GM19463 (cell line): ENCODE measurements around the gene SLX4IP.
"Not testable (repeated sequence)": the region's sequence is repeated elsewhere in the genome, so short reads cannot be mapped to it uniquely, and the experiment has no call there.

Source experiments
- ATAC-seq: cut with Tn5 transposase; IDR thresholded peaks from one replicate; pipeline ENCODE4 v1.9.1; 2021; ENCODE audit warnings: mild to moderate bottlenecking, moderate library complexity; ENCODE audit not compliant: unreplicated experiment

Gene SLX4IP

DNA sequence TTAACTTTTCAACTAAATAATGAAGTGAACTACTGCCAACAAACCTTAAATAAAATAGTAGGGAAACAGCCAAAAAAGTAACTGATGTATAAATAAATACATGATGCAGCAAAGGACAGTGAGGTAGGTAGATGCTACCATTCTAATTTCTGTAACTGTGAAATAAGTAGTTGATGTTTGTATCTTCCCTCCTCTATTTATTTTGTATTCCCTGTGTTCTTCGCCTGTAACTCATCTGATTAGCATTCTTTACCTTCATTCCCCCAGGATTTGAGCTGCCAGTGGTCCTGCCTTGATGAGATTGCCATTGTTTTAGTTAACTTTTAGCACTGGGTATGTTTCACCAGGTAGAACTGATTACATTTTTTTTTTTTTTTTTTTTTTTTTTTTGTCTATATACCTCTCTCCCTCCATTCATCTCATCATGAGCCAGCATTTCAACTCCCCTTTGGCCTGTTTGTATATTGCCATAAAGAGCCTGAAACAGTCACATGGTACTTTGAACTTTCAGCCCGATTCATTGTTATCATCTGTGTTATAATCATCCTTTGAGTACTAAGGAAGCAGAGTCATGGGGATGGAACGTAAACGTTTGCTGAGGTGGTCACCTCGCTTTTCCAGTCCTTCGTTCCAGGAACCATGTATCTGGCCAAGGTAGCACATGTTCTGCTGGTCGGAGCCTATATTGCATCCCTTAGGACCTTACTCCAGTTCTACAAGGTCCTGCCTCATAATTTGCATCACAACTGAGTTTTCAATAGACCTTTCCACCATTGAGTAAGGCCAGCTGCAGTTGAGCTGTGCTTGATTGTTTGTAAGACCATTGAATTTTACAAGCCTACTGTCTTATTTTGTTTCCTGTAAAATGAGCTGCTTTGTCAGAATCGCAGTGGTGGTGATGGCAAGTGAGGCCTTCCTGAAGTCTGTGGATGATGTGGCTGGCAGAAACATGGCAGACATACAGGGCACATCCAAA lies 131.1 kb downstream of the SLX4IP start:
- ATAC-seq = no peak

DNA sequence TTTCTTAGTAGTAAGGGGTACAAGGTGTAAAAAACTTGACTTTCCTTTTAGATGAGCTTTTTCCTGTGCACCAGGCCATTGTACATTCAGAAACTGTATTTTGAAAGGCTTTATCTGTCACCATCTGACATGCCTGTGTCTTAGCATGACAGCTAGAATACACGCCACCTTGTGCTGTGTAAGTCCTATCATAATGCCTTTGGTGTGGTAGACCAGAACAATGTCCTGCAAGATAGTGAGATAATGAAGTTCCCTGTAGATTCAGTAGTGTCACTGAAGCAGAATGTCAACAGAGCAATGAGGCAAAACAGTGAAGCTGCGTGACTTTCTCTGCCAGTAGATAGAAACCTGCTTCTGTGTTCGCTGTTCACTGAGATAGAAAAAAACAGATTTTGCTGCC lies 132.9 kb downstream of the SLX4IP start:
- no peak for ATAC-seq

DNA sequence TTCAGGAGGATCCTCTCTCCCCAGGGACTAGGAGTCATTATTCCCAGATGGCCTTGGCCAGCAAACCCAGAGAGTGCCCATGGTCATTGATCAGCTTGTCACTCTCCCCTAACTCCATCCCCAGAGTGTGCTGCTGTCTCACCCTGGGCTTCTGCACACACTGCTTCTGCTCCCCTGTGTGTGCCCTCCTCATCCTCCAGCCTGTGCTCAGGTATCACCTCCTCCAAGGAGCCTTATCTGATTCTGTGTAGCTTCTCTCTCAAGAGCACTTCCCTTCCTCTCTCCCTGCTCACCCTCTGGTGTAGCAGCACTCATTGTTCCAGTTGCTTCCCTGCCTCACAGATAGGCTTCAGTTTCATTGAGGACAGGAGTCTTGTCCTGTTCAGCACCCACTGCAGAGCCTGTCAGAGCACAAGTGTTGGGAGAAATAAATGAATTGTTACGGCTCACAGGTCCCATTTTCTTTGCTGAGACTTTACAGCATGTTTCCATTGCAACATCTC lies 136.3 kb downstream of the SLX4IP start:
- no peak for ATAC-seq

DNA sequence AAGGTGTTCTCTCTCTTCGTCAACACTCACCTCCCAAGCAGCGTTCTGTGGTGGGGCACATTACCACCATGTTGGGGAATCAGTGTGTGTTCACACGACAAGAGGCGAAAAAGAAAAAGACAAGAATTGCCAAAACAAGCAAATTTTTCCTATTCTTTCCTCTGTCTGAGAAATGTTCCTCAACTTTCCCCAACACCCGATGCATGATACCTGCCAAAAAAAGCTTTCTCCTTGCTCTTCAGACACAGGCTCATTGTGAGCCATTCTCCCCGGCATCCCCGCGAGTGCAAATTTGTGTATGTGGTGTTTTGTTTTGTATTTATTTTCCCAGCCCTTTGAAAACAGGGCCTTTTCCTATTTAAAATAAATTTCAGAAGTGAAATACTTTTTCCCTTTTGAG lies 137.7 kb downstream of the SLX4IP start:
- no peak for ATAC-seq

DNA sequence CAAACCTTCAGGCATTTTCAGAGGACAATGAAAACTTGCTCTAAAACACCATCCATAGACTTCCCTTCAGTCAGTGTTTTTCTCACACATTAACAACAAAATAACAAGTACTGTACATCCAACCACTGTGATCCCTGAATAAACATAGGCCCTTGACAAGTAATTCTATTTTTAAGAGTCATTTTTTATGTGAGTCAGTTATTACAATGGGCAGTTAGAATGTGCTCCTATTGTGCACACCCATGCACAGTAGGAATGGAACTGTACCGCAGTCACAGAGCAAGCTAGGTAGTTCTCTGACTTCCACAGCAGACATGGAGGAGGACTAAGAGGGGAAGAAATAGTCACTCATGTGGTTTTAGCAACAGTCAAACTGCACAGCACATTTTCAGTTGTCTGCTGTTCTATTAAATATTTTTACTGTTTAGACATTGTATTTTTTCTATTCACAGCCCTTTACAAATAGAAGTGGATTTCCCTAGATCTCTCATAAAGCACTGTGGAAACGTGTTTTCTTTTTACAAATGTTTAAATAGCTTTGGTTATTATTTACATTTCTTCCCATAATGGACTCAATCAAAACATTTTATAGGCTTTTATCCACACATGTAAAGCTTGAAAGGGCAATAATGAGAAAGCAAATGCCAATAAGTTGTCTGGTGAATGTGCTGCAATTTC lies 138.3 kb downstream of the SLX4IP start:
- no peak for ATAC-seq

DNA sequence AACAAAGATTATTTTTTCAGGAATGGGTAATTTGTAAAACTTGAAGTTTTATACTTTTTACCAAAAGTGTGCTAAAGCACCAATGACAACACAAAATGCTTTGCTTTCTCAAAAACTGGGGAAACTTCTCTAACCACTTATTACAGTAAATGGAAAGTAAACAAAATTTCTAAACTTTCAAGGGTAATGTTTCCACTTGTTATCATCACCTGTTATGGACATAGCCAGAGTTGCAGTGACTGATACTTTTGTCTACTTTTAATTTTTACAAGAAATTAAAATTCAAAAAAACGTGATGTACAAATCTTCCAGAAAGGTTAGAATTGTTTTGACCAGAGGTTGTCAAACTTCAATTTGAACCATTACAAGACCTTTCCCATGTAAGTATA lies 138.8 kb downstream of the SLX4IP start:
- no peak for ATAC-seq

DNA sequence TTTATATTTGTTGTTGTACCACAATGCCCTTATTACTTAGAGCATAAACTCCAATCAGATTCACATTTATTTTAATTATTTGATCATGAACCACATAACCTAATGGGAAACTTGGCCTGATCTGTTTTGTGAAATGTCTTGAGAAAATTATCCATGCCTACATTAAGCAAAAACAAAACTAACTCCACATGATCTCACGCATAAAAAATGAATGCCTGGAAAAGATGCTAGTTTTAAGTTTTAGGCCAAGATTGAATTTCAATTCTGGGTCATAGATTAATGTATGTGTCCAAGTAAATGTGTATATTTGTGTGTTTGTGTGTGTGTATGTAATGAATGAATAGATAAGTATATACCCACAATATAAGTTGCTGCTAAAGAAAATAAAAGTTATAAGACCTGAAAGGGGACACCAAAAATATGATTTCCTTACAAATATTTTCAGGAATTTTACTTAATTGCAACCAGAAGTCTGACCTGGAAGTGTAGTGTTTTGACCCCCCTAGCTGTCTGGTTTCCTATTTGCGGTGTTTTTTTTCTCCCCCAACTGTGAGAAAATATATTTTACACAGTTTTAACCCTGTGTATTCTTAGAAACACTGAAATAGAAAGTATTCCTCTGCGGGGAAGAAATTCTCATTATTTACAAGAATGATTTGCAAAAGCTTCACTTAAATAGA lies 141.4 kb downstream of the SLX4IP start:
- ATAC-seq = no peak

DNA sequence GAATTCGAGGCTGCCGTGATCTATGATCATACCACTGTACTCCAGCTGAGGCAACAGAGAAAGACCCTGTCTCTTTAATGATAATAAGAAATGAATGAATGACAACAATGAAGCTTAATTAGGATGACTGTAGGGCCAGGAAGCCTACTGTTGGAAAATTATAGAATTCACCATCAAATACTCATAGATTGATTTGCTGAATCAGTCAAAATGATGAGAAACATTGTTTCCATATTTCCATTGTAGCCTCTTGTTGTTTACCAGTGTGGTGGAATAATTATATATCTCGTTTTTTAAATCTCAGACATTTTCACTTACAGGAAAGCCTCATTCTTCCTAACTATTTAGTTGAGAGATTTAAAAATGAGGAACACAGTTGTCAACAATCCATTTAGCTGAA lies 142.5 kb downstream of the SLX4IP start:
- no peak for ATAC-seq

DNA sequence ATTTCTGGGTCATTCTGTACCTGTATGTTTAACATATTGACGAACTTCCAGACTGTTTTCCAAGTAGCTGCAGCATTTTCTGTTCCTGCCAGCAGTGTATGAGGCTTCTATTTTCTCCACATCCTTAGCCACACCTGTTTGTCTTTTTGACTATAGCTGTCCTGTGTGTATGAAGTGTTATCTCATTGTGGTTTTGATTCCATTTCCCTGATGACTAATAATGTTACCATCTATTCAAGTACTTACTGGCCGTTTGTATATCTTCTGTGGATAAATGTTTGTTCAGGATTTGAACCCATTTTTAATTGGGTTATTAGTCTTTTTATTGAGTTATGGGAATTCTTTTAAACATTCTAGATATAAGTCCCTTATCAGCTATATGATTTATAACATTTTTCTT lies 143.5 kb downstream of the SLX4IP start:
- ATAC-seq = no peak

DNA sequence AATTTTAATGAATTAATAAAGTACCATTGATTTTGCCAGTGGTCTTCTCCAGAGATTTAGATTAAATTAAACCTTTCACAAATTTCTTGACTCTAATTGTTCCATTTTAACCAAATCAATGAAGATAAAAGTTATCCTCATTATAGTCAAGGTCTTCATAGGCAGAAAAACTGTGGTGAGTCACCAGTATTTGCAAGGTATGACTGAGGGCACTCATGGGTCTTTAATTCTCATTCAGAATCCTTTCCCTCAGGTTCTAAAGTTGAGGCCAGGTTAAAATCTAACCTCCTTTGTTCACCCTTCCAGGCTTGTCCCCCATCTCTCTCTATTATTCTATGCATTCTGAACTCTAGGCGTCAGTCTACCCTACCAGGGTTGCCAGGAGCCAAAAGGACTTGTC lies 144.8 kb downstream of the SLX4IP start:
- ATAC-seq = no peak

DNA sequence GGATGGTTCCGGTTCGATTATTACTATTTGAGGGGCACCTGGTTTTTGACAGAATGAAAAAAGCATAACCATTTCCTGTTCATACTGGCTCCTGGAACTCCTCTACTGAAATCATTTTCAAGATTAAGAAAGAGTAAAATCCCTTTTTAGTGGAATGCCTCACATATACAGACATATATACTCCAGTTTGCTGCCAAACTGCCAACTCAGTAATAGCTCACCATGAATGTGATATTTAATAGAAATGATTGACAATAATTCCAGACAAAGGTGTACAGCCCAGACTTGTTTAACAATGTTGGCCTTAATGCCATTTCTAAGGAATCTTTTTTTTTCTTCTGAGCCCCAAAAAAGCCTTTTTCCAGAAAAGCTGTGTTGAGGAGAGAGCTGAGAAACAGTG lies 145.6 kb downstream of the SLX4IP start:
- ATAC-seq = no peak

DNA sequence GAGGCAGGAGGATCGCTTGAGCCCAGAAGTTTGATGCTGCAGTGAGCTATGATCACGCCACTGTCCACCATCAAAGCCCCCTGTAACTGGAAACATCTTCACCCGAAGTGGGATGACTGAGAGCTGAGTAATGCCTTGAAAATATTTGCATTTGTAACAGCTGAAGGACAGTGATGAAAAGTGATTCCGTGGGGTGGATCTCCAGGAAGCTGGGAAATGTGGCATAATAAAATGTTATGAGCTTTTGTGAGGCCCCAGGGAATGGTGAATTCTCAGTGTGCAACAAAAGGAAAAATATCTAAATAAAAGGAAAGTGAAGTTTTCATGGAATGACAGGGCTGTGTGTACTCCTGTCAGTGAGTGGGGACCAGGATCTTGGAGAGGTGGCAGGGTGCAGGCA lies 146.7 kb downstream of the SLX4IP start:
- no peak for ATAC-seq

DNA sequence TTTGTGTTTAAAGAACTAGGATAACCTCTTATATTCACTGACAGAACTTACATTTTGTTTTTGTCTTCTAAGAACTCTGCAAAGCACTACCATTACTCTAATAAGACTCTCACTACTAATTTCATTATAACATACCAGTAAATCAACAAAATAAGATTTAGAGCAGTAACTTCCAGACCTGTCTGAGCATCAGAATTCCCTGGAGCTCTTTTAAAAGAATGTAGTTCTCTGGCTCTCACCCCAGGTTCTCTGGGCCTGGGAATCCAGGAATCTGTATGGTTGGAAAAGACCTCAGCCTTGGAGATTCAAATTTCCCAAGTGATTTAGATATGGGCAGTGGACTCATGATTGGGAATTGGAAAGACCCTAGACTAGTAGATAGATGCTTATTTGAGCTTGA lies 149.3 kb downstream of the SLX4IP start:
- ATAC-seq = no peak

DNA sequence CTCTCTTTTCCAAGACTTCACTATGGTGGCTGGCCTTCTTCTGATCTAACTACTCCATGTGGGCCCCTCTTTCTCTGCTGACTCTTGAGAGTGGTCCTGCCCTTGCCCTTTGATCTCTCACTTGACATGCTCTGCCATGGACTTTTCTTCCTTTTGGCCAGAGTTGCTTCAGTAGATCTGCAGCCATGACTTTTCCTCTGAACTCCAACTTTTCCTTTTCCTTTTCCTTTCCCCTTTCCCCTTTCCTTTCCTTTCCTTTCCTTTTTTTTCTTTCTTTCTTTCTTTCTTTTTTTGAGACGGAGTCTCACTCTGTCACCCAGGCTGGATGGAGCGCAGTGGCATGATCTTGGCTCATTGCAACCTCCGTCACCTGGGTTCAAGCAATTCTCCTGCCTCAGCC lies 150.2 kb downstream of the SLX4IP start:
- no peak for ATAC-seq

DNA sequence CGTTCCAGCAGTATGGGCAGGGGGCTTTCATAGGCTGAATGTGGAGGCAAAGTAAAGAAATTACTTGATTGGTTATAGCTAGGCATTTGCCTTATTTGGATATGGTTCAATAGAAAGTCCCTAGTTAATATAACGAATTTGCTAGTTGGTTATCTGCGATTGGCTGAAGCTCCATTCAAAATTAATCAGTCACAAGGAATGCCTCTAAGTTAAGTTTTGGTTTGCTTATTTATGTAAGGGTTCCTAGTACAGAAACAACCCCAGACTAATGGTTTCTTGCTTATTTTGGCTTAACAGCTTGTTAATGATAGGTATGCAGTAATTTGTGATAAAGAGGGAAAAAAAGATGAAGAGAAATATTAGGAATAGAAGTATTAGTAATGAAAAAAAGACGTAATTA lies 151.2 kb downstream of the SLX4IP start:
- no peak for ATAC-seq

DNA sequence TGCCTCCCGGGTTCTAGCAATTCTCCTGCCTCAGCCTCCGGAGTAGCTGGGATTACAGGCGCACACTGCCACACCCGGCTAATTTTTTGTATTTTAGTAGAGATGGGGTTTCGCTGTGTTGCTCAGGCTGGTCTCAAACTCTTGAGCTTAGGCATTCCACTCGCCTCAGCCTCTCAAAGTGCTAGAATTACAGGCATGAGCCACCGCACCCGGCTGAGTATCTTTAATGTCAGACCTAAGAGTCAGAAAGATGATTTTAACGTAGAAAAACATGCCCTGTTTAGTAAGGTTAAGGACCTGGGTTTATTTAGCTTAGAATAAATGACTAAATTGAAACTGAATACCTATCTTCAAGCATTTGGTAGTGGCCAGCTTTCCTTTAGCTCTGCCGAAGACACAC lies 155.3 kb downstream of the SLX4IP start:
- not testable (repeated sequence) for ATAC-seq

DNA sequence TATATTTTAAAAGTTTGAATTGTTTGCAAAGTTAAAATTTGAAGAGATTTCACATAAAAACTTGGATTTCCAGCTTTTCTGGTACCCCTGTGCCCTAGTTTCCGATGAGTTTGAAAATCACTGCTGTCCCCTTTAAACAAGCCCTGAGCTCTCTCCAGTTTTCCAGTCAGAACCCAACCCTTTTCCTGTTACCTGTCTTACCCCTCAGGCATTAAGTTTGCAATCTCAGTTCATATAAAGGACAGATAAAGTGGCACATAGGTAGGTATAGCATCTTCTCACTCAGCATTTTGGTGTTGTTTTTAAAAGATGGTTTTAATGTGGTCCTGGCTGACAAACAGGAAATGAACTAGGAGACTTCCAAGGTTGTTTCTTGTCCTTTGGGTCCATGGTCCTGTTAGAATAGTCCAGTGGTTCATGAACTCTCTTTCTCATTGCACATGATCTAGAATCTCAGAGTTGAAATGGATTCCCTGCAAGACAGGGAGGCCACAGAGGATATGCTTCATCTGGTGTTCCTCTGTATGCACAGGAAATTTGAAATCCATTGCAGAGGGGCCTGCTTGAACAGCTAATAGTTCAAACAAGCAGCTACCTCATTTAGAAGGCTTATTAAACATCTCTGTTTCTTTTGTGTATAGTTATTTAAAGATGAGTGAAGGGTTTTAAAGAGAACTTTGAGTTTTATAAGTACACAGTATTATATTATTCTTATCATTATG lies 156.0 kb downstream of the SLX4IP start:
- no peak for ATAC-seq

DNA sequence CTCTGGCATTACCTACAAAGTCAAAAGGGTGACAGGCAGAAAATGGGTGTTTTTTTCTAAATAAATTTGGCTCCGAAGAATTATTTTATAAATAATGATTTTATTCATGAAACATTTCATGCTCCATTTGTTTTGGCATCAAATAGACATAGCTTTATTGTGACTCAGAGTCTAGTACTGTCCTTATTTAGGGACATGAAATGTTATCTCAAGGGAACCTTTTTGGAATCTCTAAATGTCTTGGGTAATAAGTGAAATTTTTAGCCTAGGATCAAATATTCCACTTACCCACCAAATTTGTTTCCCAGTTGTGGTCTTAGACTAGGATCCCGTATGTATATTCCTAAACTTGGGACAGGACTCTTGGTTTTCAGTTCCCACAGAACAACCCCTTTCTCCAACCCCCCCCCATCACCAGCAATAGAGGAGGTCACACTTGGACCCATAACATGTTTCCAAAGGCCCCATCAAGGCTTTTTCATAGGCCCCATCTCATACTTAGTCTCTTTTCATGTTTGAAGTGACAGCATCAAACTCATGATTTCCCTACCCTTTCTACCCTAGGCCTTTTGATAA lies 156.9 kb downstream of the SLX4IP start:
- no peak for ATAC-seq

DNA sequence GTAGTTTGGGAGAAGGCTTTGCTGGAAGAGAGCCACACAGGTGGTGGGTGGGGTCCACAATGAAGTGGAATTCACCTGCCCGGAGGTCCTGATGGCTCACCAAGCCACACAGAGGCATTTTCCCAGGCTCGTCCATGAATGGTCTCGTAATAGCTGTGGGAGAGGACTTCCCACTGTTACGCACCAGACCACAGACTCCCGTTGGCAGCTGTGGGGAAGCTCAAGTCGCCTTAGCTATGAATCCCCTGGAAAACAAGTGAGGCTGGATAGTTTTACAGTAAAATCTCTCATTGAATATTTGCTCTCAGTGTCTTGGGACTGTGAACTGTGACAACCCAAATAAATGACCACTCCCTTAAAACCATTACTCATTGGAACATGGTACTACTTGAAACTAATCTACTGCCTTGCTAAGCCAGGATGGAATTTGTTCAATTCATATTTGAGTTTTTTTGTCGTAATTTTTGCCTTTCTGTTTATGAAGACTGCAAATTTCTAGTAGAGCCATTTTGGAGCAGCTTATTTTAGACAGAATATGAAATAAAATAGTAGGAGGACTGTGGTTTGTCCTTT lies 159.3 kb downstream of the SLX4IP start:
- ATAC-seq = no peak

DNA sequence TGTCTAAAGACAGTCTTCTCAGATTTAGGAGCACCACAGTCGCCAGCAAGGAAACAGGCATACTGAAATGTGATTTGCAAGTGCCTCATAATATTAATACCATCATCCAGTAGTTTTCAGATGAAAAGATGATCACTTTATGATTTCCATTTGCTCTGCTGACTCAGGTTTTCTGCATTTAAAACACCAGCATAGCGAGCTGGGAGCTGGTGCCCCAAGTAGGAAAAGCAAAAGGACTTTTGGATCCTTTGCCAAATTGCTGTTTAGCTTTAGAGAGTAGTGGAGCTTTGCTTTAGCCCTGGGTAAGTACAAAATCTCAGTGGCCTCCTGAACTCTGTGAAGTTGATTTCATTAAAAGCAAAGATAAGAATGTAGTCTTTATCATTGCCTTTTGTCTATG lies 160.2 kb downstream of the SLX4IP start:
- ATAC-seq = no peak
